Peyer's patch (tissue), 4 donors: ENCODE results near the gene VSTM2B. TPM values are rescaled to one million over a fixed set of nuclear protein-coding genes. Genes with fewer than 3 reads are reported as not detected.

Experiments
- DNase-seq, 3 donors: peaks; one replicate each; pipeline ENCODE4 v3.0.0-alpha.2; 2017 to 2019
- H3K27ac ChIP-seq, 4 donors: fragments of 200-600 bp; sonication (generic); one replicate each; pipeline ENCODE4 v1.5.1; 2016 to 2019
- H3K27me3 ChIP-seq, 2 donors: fragments of 200-600 bp; sonication (generic); one replicate each; pipeline ENCODE4 v1.5.1; 2019
- H3K36me3 ChIP-seq, 3 donors: fragments of 200-600 bp; sonication (generic); one replicate each; pipeline ENCODE4 v1.5.1; 2016 to 2019
- H3K4me1 ChIP-seq, 4 donors: fragments of 200-600 bp; sonication (generic); one replicate each; pipeline ENCODE4 v1.5.1; 2016 to 2019
- H3K4me3 ChIP-seq, 4 donors: fragments of 200-600 bp; sonication (generic); 1 replicate in 3 of 4; 2 replicates in 1 of 4; pipeline ENCODE4 v1.5.1; 2016 to 2019; ENCODE audit warnings: mild to moderate bottlenecking in 1 of 4
- H3K9me3 ChIP-seq, 4 donors: fragments of 200-600 bp; sonication (generic); one replicate each; pipeline ENCODE4 v1.5.1; 2016 to 2019; ENCODE audit warnings: mild to moderate bottlenecking in 1 of 4
- CTCF ChIP-seq, 6 experiments: fragments of 450-650 bp in 4 of 6; fragments of 200-600 bp in 2 of 6; sonication (generic) in 1 of 6; IDR thresholded peaks; one replicate each; pipeline ENCODE4 v1.5.1; 2017 to 2019; ENCODE audit warnings: antibody characterized with exemption in 6 of 6, mild to moderate bottlenecking in 3 of 6, moderate library complexity in 1 of 6
- POLR2A ChIP-seq, 2 donors: fragments of 450-650 bp; IDR thresholded peaks; one replicate each; pipeline ENCODE4 v1.5.1; 2017; ENCODE audit warnings: antibody characterized with exemption in 2 of 2, mild to moderate bottlenecking in 2 of 2, moderate library complexity in 2 of 2
- total RNA-seq, 4 donors: library from RNA; depleted of rRNA; stranded (reverse); fragments of >200 nt; gene quantifications; one replicate each; pipeline ENCODE4 v1.1.0, GENCODE V29; 2016

Gene VSTM2B
- total RNA-seq, 4 donors from 2014 or later, result not detected

GRCh38 chr19:29491995-29492577, 33.7 kb upstream of the VSTM2B start:
- TF ChIP-seq POLR2A (IDR thresholded peaks at IDR 0.05) (no peak), CTCF (IDR thresholded peaks at IDR 0.05) (no peak)
- Histone ChIP-seq H3K4me3 (no peak overlapping the region), H3K9me3 (no peaks in the 10 kb centered on the region), H3K27me3 (no peaks in the 10 kb centered on the region), H3K27ac (no peak overlapping the region), H3K36me3 (no peaks in the 10 kb centered on the region), H3K4me1 (no peaks in the 10 kb centered on the region)
- DNase-seq, result no peak

GRCh38 chr19:29492769-29493168, 33.0 kb upstream of the VSTM2B start:
- no peaks in the 10 kb centered on the region for H3K27me3 ChIP-seq
- H3K9me3 ChIP-seq, result no peaks in the 10 kb centered on the region
- H3K27ac ChIP-seq, result no peak overlapping the region
- H3K36me3 ChIP-seq, result no peaks in the 10 kb centered on the region
- H3K4me1 ChIP-seq, result no peaks in the 10 kb centered on the region
- TF ChIP-seq POLR2A (IDR thresholded peaks at IDR 0.05), result no peak
- TF ChIP-seq CTCF (IDR thresholded peaks at IDR 0.05), result no peak
- DNase-seq, result no peak
- no peak overlapping the region for H3K4me3 ChIP-seq

GRCh38 chr19:29495091-29495490, 30.7 kb upstream of the VSTM2B start:
- no peak overlapping the region for H3K27ac ChIP-seq
- no peak for TF ChIP-seq POLR2A (IDR thresholded peaks at IDR 0.05)
- no peak for TF ChIP-seq CTCF (IDR thresholded peaks at IDR 0.05)
- no peak for DNase-seq

GRCh38 chr19:29495901-29496441, 29.8 kb upstream of the VSTM2B start:
- Histone ChIP-seq H3K36me3 (no peaks in the 10 kb centered on the region), H3K9me3 (no peaks in the 10 kb centered on the region), H3K4me1 (no peaks in the 10 kb centered on the region), H3K4me3 (no peak overlapping the region), H3K27me3 (no peaks in the 10 kb centered on the region), H3K27ac (no peak overlapping the region)
- TF ChIP-seq CTCF (IDR thresholded peaks at IDR 0.05), result no peak
- no peak for TF ChIP-seq POLR2A (IDR thresholded peaks at IDR 0.05)
- DNase-seq, result no peak

More at GRCh38 chr19:29495091-29495490, 30.7 kb upstream of the VSTM2B start:
- no peaks in the 10 kb centered on the region for H3K9me3 ChIP-seq
- H3K36me3 ChIP-seq, result no peaks in the 10 kb centered on the region
- H3K4me3 ChIP-seq, result no peak overlapping the region
- H3K4me1 ChIP-seq, result no peaks in the 10 kb centered on the region
- no peaks in the 10 kb centered on the region for H3K27me3 ChIP-seq

GRCh38 chr19:29497241-29497640, 28.6 kb upstream of the VSTM2B start:
- TF ChIP-seq POLR2A (IDR thresholded peaks at IDR 0.05), result no peak
- TF ChIP-seq CTCF (IDR thresholded peaks at IDR 0.05), result no peak

More at GRCh38 chr19:29497241-29497640, 28.6 kb upstream of the VSTM2B start:
- Histone ChIP-seq H3K9me3 (no peaks in the 10 kb centered on the region), H3K36me3 (no peaks in the 10 kb centered on the region), H3K4me1 (no peaks in the 10 kb centered on the region), H3K27me3 (no peaks in the 10 kb centered on the region), H3K27ac (no peak overlapping the region), H3K4me3 (no peak overlapping the region)
- no peak for DNase-seq
